HepG2 (cell line): ENCODE results near the gene RASL12. TPM values are rescaled to one million over a fixed set of nuclear protein-coding genes. Genes with fewer than 3 reads are reported as not detected.

ENCODE experiments used
- CEBPB ChIP-seq: IDR thresholded peaks from 2 replicates; pipeline ENCODE4 v1.6.1; 2011; ENCODE audit warnings: low read depth, low read length, improper control_type of control experiment, borderline replicate concordance
- GATAD2A ChIP-seq: IDR thresholded peaks from 2 replicates; pipeline ENCODE4 v1.6.1; 2016
- HNRNPLL ChIP-seq: fragments of 200-400 bp; formaldehyde crosslinking; IDR thresholded peaks from 2 replicates; pipeline ENCODE4 v1.6.1; 2017; ENCODE audit warnings: mild to moderate bottlenecking, low read depth, low read length; ENCODE audit not compliant: poor library complexity, severe bottlenecking
- NFAT5 ChIP-seq: sonication (generic); formaldehyde crosslinking; IDR thresholded peaks from 2 replicates; pipeline ENCODE4 v1.4.0; 2020; ENCODE audit warnings: missing genetic modification reagents
- ZNF512 ChIP-seq: sonication (generic); formaldehyde crosslinking; IDR thresholded peaks from 2 replicates; pipeline ENCODE4 v1.4.0; 2020; ENCODE audit warnings: mild to moderate bottlenecking, missing genetic modification reagents
- polyA plus RNA-seq, 8 experiments: library from polyadenylated mRNA; depleted of rRNA in 3 of 8; stranded (reverse) in 7 of 8; unstranded in 1 of 8; fragments of >200 nt; fragmentation: Illumina TruSeq in 4 of 8; extraction: Trizol in 4 of 8; gene quantifications; 2 replicates each; pipeline versions ENCODE4 v1.2.1 to v1.2.3, GENCODE V29; 2011 to 2016; ENCODE audit warnings: low read depth in 4 of 8, missing spikeins in 1 of 8, mixed read lengths in 1 of 8; ENCODE audit not compliant: insufficient read depth in 1 of 8
- total RNA-seq, 5 experiments: library from RNA; depleted of rRNA; stranded (reverse); fragments of >200 nt; fragmentation: Illumina TruSeq; extraction: Trizol; gene quantifications; 2 replicates each; pipeline ENCODE4 v1.2.3, GENCODE V29; 2016; ENCODE audit warnings: low read depth in 1 of 5
- TF ChIP-seq, protein P1 (sequence below): sonication (generic); formaldehyde crosslinking; IDR thresholded peaks from 2 replicates; pipeline ENCODE4 v1.4.0; 2020; ENCODE audit warnings: missing genetic modification reagents; ENCODE audit errors: not compliant biosample characterization
- TF ChIP-seq, protein P2 (sequence below): sonication (generic); formaldehyde crosslinking; IDR thresholded peaks from 2 replicates; pipeline ENCODE4 v1.4.0; 2020; ENCODE audit warnings: missing genetic modification reagents
- TF ChIP-seq, protein P3 (sequence below): sonication (generic); formaldehyde crosslinking; IDR thresholded peaks from 2 replicates; pipeline ENCODE4 v1.4.0; 2020; ENCODE audit warnings: missing genetic modification reagents, borderline replicate concordance

RASL12 gene
- total and polyA plus RNA-seq, 2 of the 13 experiments (the other 11 are each of a cell fraction or from before 2014, with no cell fraction given), result 0.16 to 0.55 TPM

GRCh38 chr15:65095011-65095746 is 27.4 kb upstream of the RASL12 start (continued):
- no peak for TF ChIP-seq ZNF512 (CRISPR knock-in tag)
- TF ChIP-seq CEBPB, result peak; percentile 45; the same call in 1 of the 2 replicates
- TF ChIP-seq, protein P1, sequence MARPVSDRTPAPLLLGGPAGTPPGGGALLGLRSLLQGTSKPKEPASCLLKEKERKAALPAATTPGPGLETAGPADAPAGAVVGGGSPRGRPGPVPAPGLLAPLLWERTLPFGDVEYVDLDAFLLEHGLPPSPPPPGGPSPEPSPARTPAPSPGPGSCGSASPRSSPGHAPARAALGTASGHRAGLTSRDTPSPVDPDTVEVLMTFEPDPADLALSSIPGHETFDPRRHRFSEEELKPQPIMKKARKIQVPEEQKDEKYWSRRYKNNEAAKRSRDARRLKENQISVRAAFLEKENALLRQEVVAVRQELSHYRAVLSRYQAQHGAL (CRISPR knock-in tag), result no peak
- TF ChIP-seq, protein P2, sequence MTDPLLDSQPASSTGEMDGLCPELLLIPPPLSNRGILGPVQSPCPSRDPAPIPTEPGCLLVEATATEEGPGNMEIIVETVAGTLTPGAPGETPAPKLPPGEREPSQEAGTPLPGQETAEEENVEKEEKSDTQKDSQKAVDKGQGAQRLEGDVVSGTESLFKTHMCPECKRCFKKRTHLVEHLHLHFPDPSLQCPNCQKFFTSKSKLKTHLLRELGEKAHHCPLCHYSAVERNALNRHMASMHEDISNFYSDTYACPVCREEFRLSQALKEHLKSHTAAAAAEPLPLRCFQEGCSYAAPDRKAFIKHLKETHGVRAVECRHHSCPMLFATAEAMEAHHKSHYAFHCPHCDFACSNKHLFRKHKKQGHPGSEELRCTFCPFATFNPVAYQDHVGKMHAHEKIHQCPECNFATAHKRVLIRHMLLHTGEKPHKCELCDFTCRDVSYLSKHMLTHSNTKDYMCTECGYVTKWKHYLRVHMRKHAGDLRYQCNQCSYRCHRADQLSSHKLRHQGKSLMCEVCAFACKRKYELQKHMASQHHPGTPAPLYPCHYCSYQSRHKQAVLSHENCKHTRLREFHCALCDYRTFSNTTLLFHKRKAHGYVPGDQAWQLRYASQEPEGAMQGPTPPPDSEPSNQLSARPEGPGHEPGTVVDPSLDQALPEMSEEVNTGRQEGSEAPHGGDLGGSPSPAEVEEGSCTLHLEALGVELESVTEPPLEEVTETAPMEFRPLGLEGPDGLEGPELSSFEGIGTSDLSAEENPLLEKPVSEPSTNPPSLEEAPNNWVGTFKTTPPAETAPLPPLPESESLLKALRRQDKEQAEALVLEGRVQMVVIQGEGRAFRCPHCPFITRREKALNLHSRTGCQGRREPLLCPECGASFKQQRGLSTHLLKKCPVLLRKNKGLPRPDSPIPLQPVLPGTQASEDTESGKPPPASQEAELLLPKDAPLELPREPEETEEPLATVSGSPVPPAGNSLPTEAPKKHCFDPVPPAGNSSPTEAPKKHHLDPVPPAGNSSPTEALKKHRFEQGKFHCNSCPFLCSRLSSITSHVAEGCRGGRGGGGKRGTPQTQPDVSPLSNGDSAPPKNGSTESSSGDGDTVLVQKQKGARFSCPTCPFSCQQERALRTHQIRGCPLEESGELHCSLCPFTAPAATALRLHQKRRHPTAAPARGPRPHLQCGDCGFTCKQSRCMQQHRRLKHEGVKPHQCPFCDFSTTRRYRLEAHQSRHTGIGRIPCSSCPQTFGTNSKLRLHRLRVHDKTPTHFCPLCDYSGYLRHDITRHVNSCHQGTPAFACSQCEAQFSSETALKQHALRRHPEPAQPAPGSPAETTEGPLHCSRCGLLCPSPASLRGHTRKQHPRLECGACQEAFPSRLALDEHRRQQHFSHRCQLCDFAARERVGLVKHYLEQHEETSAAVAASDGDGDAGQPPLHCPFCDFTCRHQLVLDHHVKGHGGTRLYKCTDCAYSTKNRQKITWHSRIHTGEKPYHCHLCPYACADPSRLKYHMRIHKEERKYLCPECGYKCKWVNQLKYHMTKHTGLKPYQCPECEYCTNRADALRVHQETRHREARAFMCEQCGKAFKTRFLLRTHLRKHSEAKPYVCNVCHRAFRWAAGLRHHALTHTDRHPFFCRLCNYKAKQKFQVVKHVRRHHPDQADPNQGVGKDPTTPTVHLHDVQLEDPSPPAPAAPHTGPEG (CRISPR knock-in tag), result no peak
- TF ChIP-seq, protein P3, sequence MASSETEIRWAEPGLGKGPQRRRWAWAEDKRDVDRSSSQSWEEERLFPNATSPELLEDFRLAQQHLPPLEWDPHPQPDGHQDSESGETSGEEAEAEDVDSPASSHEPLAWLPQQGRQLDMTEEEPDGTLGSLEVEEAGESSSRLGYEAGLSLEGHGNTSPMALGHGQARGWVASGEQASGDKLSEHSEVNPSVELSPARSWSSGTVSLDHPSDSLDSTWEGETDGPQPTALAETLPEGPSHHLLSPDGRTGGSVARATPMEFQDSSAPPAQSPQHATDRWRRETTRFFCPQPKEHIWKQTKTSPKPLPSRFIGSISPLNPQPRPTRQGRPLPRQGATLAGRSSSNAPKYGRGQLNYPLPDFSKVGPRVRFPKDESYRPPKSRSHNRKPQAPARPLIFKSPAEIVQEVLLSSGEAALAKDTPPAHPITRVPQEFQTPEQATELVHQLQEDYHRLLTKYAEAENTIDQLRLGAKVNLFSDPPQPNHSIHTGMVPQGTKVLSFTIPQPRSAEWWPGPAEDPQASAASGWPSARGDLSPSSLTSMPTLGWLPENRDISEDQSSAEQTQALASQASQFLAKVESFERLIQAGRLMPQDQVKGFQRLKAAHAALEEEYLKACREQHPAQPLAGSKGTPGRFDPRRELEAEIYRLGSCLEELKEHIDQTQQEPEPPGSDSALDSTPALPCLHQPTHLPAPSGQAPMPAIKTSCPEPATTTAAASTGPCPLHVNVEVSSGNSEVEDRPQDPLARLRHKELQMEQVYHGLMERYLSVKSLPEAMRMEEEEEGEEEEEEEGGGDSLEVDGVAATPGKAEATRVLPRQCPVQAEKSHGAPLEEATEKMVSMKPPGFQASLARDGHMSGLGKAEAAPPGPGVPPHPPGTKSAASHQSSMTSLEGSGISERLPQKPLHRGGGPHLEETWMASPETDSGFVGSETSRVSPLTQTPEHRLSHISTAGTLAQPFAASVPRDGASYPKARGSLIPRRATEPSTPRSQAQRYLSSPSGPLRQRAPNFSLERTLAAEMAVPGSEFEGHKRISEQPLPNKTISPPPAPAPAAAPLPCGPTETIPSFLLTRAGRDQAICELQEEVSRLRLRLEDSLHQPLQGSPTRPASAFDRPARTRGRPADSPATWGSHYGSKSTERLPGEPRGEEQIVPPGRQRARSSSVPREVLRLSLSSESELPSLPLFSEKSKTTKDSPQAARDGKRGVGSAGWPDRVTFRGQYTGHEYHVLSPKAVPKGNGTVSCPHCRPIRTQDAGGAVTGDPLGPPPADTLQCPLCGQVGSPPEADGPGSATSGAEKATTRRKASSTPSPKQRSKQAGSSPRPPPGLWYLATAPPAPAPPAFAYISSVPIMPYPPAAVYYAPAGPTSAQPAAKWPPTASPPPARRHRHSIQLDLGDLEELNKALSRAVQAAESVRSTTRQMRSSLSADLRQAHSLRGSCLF (CRISPR knock-in tag), result no peak
- TF ChIP-seq HNRNPLL, result no peak
- peak; percentile 18; the same call in 1 of the 2 replicates for TF ChIP-seq GATAD2A (CRISPR knock-in tag)
- no peak for TF ChIP-seq NFAT5 (CRISPR knock-in tag)
